Spleen (tissue), 11 donors: Measurements from ENCODE around the gene SPATA6. TPM values are rescaled to one million over a fixed set of nuclear protein-coding genes. Genes with fewer than 3 reads are reported as not detected.

Experiments used
- DNase-seq: peaks from one replicate; pipeline ENCODE4 v3.0.0-alpha.2; 2020
- H3K27ac ChIP-seq, 8 donors: fragments of 200-600 bp; sonication (generic) in 7 of 8; 1 replicate in 4 of 8; 2 replicates in 4 of 8; pipeline versions ENCODE4 v1.5.0 to v1.8.0; 2016 to 2021; ENCODE audit warnings: inconsistent platforms in 4 of 8, mild to moderate bottlenecking in 4 of 8, moderate library complexity in 1 of 8
- H3K27me3 ChIP-seq, 7 donors: fragments of 200-600 bp; sonication (generic) in 6 of 7; replicated peaks in 1 of 7; 1 replicate in 4 of 7; 2 replicates in 3 of 7; pipeline versions ENCODE4 v1.5.0 to v1.8.0; 2016 to 2021; ENCODE audit warnings: inconsistent platforms in 3 of 7, mild to moderate bottlenecking in 1 of 7
- H3K36me3 ChIP-seq, 6 donors: fragments of 200-600 bp; sonication (generic) in 5 of 6; 1 replicate in 4 of 6; 2 replicates in 2 of 6; pipeline versions ENCODE4 v1.5.0 to v1.8.0; 2016 to 2021; ENCODE audit warnings: inconsistent platforms in 2 of 6
- H3K4me1 ChIP-seq, 6 donors: fragments of 200-600 bp; sonication (generic) in 5 of 6; 1 replicate in 3 of 6; 2 replicates in 3 of 6; pipeline versions ENCODE4 v1.5.0 to v1.8.0; 2016 to 2021; ENCODE audit warnings: inconsistent platforms in 3 of 6
- H3K4me3 ChIP-seq, 8 donors: fragments of 200-600 bp; sonication (generic) in 7 of 8; 1 replicate in 4 of 8; 2 replicates in 4 of 8; pipeline versions ENCODE4 v1.5.0 to v1.8.0; 2016 to 2021; ENCODE audit warnings: inconsistent platforms in 4 of 8, mild to moderate bottlenecking in 4 of 8, moderate library complexity in 2 of 8
- H3K9me3 ChIP-seq, 8 donors: fragments of 200-600 bp; sonication (generic) in 7 of 8; 1 replicate in 4 of 8; 2 replicates in 4 of 8; pipeline versions ENCODE4 v1.5.0 to v1.8.0; 2016 to 2021; ENCODE audit warnings: inconsistent platforms in 4 of 8
- CTCF ChIP-seq, 11 experiments: fragments of 200-600 bp in 7 of 11; fragments of 450-650 bp in 4 of 11; sonication (generic) in 4 of 11; IDR thresholded peaks in 8 of 11; conservative IDR thresholded peaks in 3 of 11; 1 replicate in 7 of 11; 2 replicates in 4 of 11; pipeline versions ENCODE4 v1.4.0 to v1.8.0; 2016 to 2021; ENCODE audit warnings: antibody characterized with exemption in 11 of 11, inconsistent platforms in 4 of 11, mild to moderate bottlenecking in 1 of 11
- POLR2A ChIP-seq, 3 donors: fragments of 450-650 bp; IDR thresholded peaks; one replicate each; pipeline ENCODE4 v1.5.1; 2017; ENCODE audit warnings: antibody characterized with exemption in 3 of 3, mild to moderate bottlenecking in 1 of 3
- POLR2AphosphoS5 ChIP-seq, 3 donors: sonication (generic); formaldehyde crosslinking; IDR thresholded peaks; one replicate each; pipeline ENCODE4 v1.5.1; 2017; ENCODE audit warnings: antibody characterized with exemption in 3 of 3
- WGBS, 5 donors: extraction: QIAGEN DNeasy Blood & Tissue Kit in 3 of 5; methylation state at CpG; one replicate each; pipeline versions ENCODE4 v1.1.5 to v1.1.7; 2013 to 2018; 5-methylcytosine and 5-hydroxymethylcytosine counted together
- intact Hi-C: fragments of 100-400 bp; cut with DNase I; formaldehyde crosslinking; loops from one replicate; pipeline ENCODE4 v1.15.0; 2023; ENCODE audit warnings: low total_unique reads
- polyA plus RNA-seq, 3 donors: library from polyadenylated mRNA; stranded (reverse); fragments of 200-250 nt; gene quantifications; one replicate each; pipeline ENCODE4 v1.2.1, GENCODE V29; 2013
- total RNA-seq, 7 donors: library from RNA; depleted of rRNA in 3 of 7; stranded (reverse); fragments of >200 nt in 3 of 7; fragmentation: NEBNext Ultra II Directional in 4 of 7; extraction: Animal tissue kit (Norgen Biotek cat#: 25700) in 4 of 7; gene quantifications; one replicate each; pipeline versions ENCODE4 v1.1.0 to v1.2.1, GENCODE V29; 2016 to 2021
- donor health status: healthy with polysubstance abuse.
- donor health status: DM: no; HTN: no; CAD: no; lungs with moderate emphysema.
- donor health status: DM: no; HTN: no; CAD: no.
- donor health status: Bipolar disorder and iron deficiency.
- donor health status: healthy.
- donor health status: DM: no; HTN: no; CAD: no.
- donor health status: DM: yes; HTN: yes; CAD: no.

The SPATA6 gene
- total and polyA plus RNA-seq, 10 donors: 2.2 to 34.9 (median 15.9) TPM

- H3K9me3 ChIP-seq: no peaks in the 10 kb centered on the region
- no peak overlapping the region for H3K27ac ChIP-seq
- no peaks in the 10 kb centered on the region for H3K4me1 ChIP-seq
- TF ChIP-seq CTCF (IDR thresholded peaks at IDR 0.05 in 8 of 11, conservative IDR thresholded peaks at IDR 0.05 in 3 of 11): no peak
- no peak for TF ChIP-seq POLR2A (IDR thresholded peaks at IDR 0.05)
- no peak for TF ChIP-seq POLR2AphosphoS5 (IDR thresholded peaks at IDR 0.05)
- no peak overlapping the region for H3K4me3 ChIP-seq
- no peaks in the 10 kb centered on the region for H3K36me3 ChIP-seq
- no peak for DNase-seq
- H3K27me3 ChIP-seq: no peaks in the 10 kb centered on the region
- intact Hi-C loops: no loop called here
These were observed 115.1 kb downstream of the SPATA6 start for GRCh38 chr1:48356901-48357300.

GRCh38 chr1:48344373-48344772, 127.6 kb downstream of the SPATA6 start:
- Histone ChIP-seq H3K9me3 (peaks cover 0 to 45% (median 38%) of the 10 kb centered on the region in 8 donors), H3K4me1 (no peaks in the 10 kb centered on the region), H3K4me3 (no peak overlapping the region), H3K27me3 (no peaks in the 10 kb centered on the region), H3K27ac (no peak overlapping the region), H3K36me3 (no peaks in the 10 kb centered on the region)
- DNase-seq: no peak
- no peak for TF ChIP-seq CTCF (IDR thresholded peaks at IDR 0.05 in 8 of 11, conservative IDR thresholded peaks at IDR 0.05 in 3 of 11)
- TF ChIP-seq POLR2AphosphoS5 (IDR thresholded peaks at IDR 0.05): no peak
- no peak for TF ChIP-seq POLR2A (IDR thresholded peaks at IDR 0.05)
- intact Hi-C loops: no loop called here
- WGBS, 5 donors: 87 to 97% (median 92%) methylated on average over 4 of the region's 4 CpGs

GRCh38 chr1:48341221-48341620, 130.8 kb downstream of the SPATA6 start:
- no peaks in the 10 kb centered on the region for H3K27me3 ChIP-seq
- no peak for TF ChIP-seq POLR2AphosphoS5 (IDR thresholded peaks at IDR 0.05)
- TF ChIP-seq CTCF (IDR thresholded peaks at IDR 0.05 in 8 of 11, conservative IDR thresholded peaks at IDR 0.05 in 3 of 11): no peak
- TF ChIP-seq POLR2A (IDR thresholded peaks at IDR 0.05): no peak
- peaks cover 0 to 40% (median 33%) of the 10 kb centered on the region in 8 donors for H3K9me3 ChIP-seq
- H3K36me3 ChIP-seq: no peaks in the 10 kb centered on the region
- WGBS, 5 donors: 84 to 96% (median 93%) methylated on average over 3 of the region's 3 CpGs
- DNase-seq: no peak
- intact Hi-C loops: no loop called here
- no peak overlapping the region for H3K4me3 ChIP-seq
- H3K27ac ChIP-seq: no peak overlapping the region
- no peaks in the 10 kb centered on the region for H3K4me1 ChIP-seq

- no peaks in the 10 kb centered on the region for H3K4me1 ChIP-seq
- H3K4me3 ChIP-seq: no peak overlapping the region
- TF ChIP-seq POLR2AphosphoS5 (IDR thresholded peaks at IDR 0.05) (no peak), CTCF (IDR thresholded peaks at IDR 0.05 in 8 of 11, conservative IDR thresholded peaks at IDR 0.05 in 3 of 11) (no peak), POLR2A (IDR thresholded peaks at IDR 0.05) (no peak)
- H3K9me3 ChIP-seq: peaks cover 0 to 38% (median 9%) of the 10 kb centered on the region in 8 donors
- no peak overlapping the region for H3K27ac ChIP-seq
- no peaks in the 10 kb centered on the region for H3K27me3 ChIP-seq
- no peak for DNase-seq
- 59 to 66% (median 65%) methylated on average over 4 of the region's 4 CpGs for WGBS, 5 donors
- intact Hi-C loops: no loop called here
- peaks cover 0 to 2% (median 0%) of the 10 kb centered on the region in 6 donors for H3K36me3 ChIP-seq
These were observed 133.7 kb downstream of the SPATA6 start for GRCh38 chr1:48338257-48338656.
